GM12864 (cell line): ENCODE results near the gene SNX20.

Experiments
- DNase-seq: peaks from one replicate; pipeline ENCODE4 v3.0.0-alpha.2; 2011; ENCODE audit warnings: low read depth
- H3K4me3 ChIP-seq: 2 replicates; pipeline ENCODE4 v1.5.1; 2011; ENCODE audit warnings: mild to moderate bottlenecking, low read depth, low read length, control low read depth
- CTCF ChIP-seq: IDR thresholded peaks from 2 replicates; pipeline ENCODE4 v1.5.1; 2011; ENCODE audit warnings: low read depth, mild to moderate bottlenecking, moderate library complexity, low read length, control low read depth, inconsistent platforms; ENCODE audit errors: missing control alignments

The SNX20 gene

GRCh38 chr16:50668368-50669008 is 12.6 kb downstream of the SNX20 start:
- no peak for TF ChIP-seq CTCF
- H3K4me3 ChIP-seq = no peak overlapping the region
- DNase-seq = no peak

GRCh38 chr16:50667497-50668367 is 13.4 kb downstream of the SNX20 start:
- H3K4me3 ChIP-seq = no peak overlapping the region
- no peak for TF ChIP-seq CTCF
- no peak for DNase-seq

GRCh38 chr16:50666658-50667496 is 14.2 kb downstream of the SNX20 start:
- no peak for TF ChIP-seq CTCF
- no peak overlapping the region; the same call in 1 of the 2 replicates for H3K4me3 ChIP-seq
- peak; percentile 57 for DNase-seq

- DNase-seq = no peak
- TF ChIP-seq CTCF = peak; percentile 82
- no peak overlapping the region; the same call in 1 of the 2 replicates for H3K4me3 ChIP-seq
Measured at GRCh38 chr16:50665128-50665878, 15.8 kb downstream of the SNX20 start.

- no peak for DNase-seq
- H3K4me3 ChIP-seq = no peak overlapping the region
- TF ChIP-seq CTCF = no peak
Measured at GRCh38 chr16:50664270-50664669, 16.8 kb downstream of the SNX20 start.

GRCh38 chr16:50662306-50662940 is 18.7 kb downstream of the SNX20 start:
- no peak for DNase-seq
- no peak for TF ChIP-seq CTCF
- no peak overlapping the region for H3K4me3 ChIP-seq
